HepG2 (cell line): ENCODE results near the gene MMP24OS. TPM values are rescaled to one million over a fixed set of nuclear protein-coding genes. Genes with fewer than 3 reads are reported as not detected.
A peak's percentile ranks its signal among the peaks of the same experiment; 100 is the strongest.

ENCODE experiments used
- EEA1 ChIP-seq: sonication (generic); formaldehyde crosslinking; IDR thresholded peaks from 2 replicates; pipeline ENCODE4 v1.5.1; 2020; ENCODE audit warnings: mild to moderate bottlenecking, missing genetic modification reagents, borderline replicate concordance
- ESRRA ChIP-seq: sonication (generic); formaldehyde crosslinking; IDR thresholded peaks from 2 replicates; pipeline ENCODE4 v1.5.1; 2020; ENCODE audit warnings: mild to moderate bottlenecking, low read depth, missing genetic modification reagents
- GPN1 ChIP-seq: sonication (generic); formaldehyde crosslinking; IDR thresholded peaks from 2 replicates; pipeline ENCODE4 v1.5.1; 2020; ENCODE audit warnings: missing genetic modification reagents, borderline replicate concordance
- JDP2 ChIP-seq: sonication (generic); formaldehyde crosslinking; IDR thresholded peaks from 2 replicates; pipeline ENCODE4 v1.8.1; 2022; ENCODE audit warnings: missing genetic modification reagents, borderline replicate concordance
- MAFF ChIP-seq: IDR thresholded peaks from 2 replicates; pipeline ENCODE4 v1.6.1; 2011; ENCODE audit warnings: low read depth, low read length, improper control_type of control experiment
- NFIB ChIP-seq: sonication (generic); formaldehyde crosslinking; IDR thresholded peaks from 2 replicates; pipeline ENCODE4 v1.9.0; 2021; ENCODE audit warnings: missing genetic modification reagents, mild to moderate bottlenecking, borderline replicate concordance
- PHF8 ChIP-seq: sonication (generic); formaldehyde crosslinking; IDR thresholded peaks from 2 replicates; pipeline ENCODE4 v1.5.0; 2020; ENCODE audit warnings: missing genetic modification reagents
- ZKSCAN1 ChIP-seq: fragments of 150-350 bp; IDR thresholded peaks from 2 replicates; pipeline ENCODE4 v1.6.1; 2014; ENCODE audit warnings: low read length
- ZKSCAN5 ChIP-seq: sonication (generic); formaldehyde crosslinking; IDR thresholded peaks from 2 replicates; pipeline ENCODE4 v1.5.1; 2020; ENCODE audit warnings: mild to moderate bottlenecking, missing genetic modification reagents
- ZNF468 ChIP-seq: sonication (generic); formaldehyde crosslinking; IDR thresholded peaks from 2 replicates; pipeline ENCODE4 v1.8.0; 2022; ENCODE audit warnings: mild to moderate bottlenecking, moderate library complexity, missing genetic modification reagents
- ZNF709 ChIP-seq: sonication (generic); formaldehyde crosslinking; IDR thresholded peaks from 2 replicates; pipeline ENCODE4 v1.5.0; 2020; ENCODE audit warnings: mild to moderate bottlenecking, missing genetic modification reagents
- ZSCAN12 ChIP-seq: sonication (generic); formaldehyde crosslinking; IDR thresholded peaks from 2 replicates; pipeline ENCODE4 v1.9.0; 2021; ENCODE audit warnings: mild to moderate bottlenecking, missing genetic modification reagents
- polyA plus RNA-seq, 8 experiments: library from polyadenylated mRNA; depleted of rRNA in 3 of 8; stranded (reverse) in 7 of 8; unstranded in 1 of 8; fragments of >200 nt; fragmentation: Illumina TruSeq in 4 of 8; extraction: Trizol in 4 of 8; gene quantifications; 2 replicates each; pipeline versions ENCODE4 v1.2.1 to v1.2.3, GENCODE V29; 2011 to 2016; ENCODE audit warnings: low read depth in 4 of 8, missing spikeins in 1 of 8, mixed read lengths in 1 of 8; ENCODE audit not compliant: insufficient read depth in 1 of 8
- total RNA-seq, 5 experiments: library from RNA; depleted of rRNA; stranded (reverse); fragments of >200 nt; fragmentation: Illumina TruSeq; extraction: Trizol; gene quantifications; 2 replicates each; pipeline ENCODE4 v1.2.3, GENCODE V29; 2016; ENCODE audit warnings: low read depth in 1 of 5
- TF ChIP-seq, protein P1 (sequence below): sonication (generic); formaldehyde crosslinking; IDR thresholded peaks from 2 replicates; pipeline ENCODE4 v1.5.1; 2020; ENCODE audit warnings: mild to moderate bottlenecking, missing genetic modification reagents
- TF ChIP-seq, protein P2 (sequence below): IDR thresholded peaks from 2 replicates; pipeline ENCODE4 v1.6.1; 2012; ENCODE audit warnings: inconsistent platforms
- TF ChIP-seq, protein P3 (sequence below): sonication (generic); formaldehyde crosslinking; IDR thresholded peaks from 2 replicates; pipeline ENCODE4 v1.4.0; 2020; ENCODE audit warnings: missing genetic modification reagents, borderline replicate concordance
- TF ChIP-seq, protein P4 (sequence below): IDR thresholded peaks from 2 replicates; pipeline ENCODE4 v1.6.1; 2018; ENCODE audit warnings: missing genetic modification reagents
- TF ChIP-seq, protein P5 (sequence below): sonication (generic); formaldehyde crosslinking; IDR thresholded peaks from 2 replicates; pipeline ENCODE4 v1.4.0; 2020; ENCODE audit warnings: low read depth, mild to moderate bottlenecking, missing genetic modification reagents
- TF ChIP-seq, protein P6 (sequence below): IDR thresholded peaks from 2 replicates; pipeline ENCODE4 v1.6.1; 2016; ENCODE audit warnings: missing biosample characterization, missing genetic modification reagents, low read depth

MMP24OS gene
- total and polyA plus RNA-seq, 2 of the 13 experiments (the other 11 are each of a cell fraction or from before 2014, with no cell fraction given) = 6.0 to 8.5 TPM

DNA sequence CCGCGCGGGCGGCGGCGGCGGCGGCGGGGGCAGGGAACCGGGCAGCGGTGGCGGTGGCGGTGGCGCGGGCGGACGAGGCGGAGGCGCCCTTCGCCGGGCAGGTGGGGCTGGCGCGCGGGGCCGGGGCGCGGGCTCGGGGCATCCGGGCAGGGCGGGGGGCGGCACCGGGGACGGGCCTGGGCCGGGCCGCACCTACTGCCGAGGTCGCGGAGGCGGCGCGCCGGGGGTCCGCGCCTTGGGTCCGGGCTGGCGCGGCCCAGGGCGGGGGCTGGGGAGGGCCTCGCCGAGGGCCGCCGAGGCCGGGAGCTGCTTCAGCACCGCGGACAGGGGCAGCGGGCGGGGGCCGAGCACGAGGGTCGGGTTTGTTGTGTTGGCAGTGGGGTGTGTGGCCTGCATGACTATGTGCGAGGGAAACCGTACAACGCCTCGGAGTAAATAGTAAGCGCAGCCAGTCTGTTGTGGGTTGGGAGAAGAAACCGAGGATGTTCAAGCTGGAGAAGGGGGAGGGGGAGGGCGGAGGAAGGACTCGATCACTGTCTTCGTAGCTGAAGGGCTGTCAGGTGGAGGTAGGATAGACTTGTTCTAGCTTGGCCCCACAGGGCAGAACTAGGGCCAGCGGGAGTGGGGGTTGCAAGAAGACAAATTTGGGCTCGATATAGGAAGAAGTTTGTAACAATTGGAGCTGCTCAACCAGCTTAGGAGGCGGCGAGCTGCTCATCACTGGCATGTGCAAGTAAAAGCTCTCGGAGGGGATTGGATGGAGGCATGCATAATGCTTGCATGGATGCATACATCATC, 50.8 kb downstream of the MMP24OS start (continued):
- TF ChIP-seq, protein P1, sequence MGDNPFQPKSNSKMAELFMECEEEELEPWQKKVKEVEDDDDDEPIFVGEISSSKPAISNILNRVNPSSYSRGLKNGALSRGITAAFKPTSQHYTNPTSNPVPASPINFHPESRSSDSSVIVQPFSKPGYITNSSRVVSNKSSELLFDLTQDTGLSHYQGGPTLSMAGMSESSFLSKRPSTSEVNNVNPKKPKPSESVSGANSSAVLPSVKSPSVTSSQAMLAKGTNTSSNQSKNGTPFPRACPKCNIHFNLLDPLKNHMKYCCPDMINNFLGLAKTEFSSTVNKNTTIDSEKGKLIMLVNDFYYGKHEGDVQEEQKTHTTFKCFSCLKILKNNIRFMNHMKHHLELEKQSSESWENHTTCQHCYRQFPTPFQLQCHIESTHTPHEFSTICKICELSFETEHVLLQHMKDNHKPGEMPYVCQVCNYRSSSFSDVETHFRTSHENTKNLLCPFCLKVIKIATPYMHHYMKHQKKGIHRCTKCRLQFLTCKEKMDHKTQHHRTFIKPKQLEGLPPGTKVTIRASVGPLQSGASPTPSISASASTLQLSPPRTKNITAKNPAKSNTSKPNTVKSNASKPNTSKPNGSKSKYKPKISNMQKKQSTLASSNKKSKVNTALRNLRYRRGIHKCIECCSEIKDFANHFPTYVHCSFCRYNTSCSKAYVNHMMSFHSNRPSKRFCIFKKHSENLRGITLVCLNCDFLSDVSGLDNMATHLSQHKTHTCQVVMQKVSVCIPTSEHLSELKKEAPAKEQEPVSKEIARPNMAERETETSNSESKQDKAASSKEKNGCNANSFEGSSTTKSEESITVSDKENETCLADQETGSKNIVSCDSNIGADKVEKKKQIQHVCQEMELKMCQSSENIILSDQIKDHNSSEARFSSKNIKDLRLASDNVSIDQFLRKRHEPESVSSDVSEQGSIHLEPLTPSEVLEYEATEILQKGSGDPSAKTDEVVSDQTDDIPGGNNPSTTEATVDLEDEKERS (CRISPR knock-in tag) = peak; percentile 87
- TF ChIP-seq, protein P2, sequence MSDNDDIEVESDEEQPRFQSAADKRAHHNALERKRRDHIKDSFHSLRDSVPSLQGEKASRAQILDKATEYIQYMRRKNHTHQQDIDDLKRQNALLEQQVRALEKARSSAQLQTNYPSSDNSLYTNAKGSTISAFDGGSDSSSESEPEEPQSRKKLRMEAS = peak; percentile 97
- TF ChIP-seq, protein P3, sequence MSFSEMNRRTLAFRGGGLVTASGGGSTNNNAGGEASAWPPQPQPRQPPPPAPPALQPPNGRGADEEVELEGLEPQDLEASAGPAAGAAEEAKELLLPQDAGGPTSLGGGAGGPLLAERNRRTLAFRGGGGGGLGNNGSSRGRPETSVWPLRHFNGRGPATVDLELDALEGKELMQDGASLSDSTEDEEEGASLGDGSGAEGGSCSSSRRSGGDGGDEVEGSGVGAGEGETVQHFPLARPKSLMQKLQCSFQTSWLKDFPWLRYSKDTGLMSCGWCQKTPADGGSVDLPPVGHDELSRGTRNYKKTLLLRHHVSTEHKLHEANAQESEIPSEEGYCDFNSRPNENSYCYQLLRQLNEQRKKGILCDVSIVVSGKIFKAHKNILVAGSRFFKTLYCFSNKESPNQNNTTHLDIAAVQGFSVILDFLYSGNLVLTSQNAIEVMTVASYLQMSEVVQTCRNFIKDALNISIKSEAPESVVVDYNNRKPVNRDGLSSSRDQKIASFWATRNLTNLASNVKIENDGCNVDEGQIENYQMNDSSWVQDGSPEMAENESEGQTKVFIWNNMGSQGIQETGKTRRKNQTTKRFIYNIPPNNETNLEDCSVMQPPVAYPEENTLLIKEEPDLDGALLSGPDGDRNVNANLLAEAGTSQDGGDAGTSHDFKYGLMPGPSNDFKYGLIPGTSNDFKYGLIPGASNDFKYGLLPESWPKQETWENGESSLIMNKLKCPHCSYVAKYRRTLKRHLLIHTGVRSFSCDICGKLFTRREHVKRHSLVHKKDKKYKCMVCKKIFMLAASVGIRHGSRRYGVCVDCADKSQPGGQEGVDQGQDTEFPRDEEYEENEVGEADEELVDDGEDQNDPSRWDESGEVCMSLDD = peak; percentile 90; the same call in 1 of the 2 replicates
- TF ChIP-seq ZKSCAN5 = no peak
- peak; percentile 97 for TF ChIP-seq ZNF709 (CRISPR knock-in tag)
- peak; percentile 80; the same call in 1 of the 2 replicates for TF ChIP-seq GPN1 (CRISPR knock-in tag)
- no peak for TF ChIP-seq PHF8 (CRISPR knock-in tag)
- TF ChIP-seq ZKSCAN1 = no peak
- peak; percentile 74; the same call in 1 of the 2 replicates for TF ChIP-seq ESRRA (CRISPR knock-in tag)
- peak; percentile 99 for TF ChIP-seq ZSCAN12 (CRISPR knock-in tag)
- TF ChIP-seq, protein P4, sequence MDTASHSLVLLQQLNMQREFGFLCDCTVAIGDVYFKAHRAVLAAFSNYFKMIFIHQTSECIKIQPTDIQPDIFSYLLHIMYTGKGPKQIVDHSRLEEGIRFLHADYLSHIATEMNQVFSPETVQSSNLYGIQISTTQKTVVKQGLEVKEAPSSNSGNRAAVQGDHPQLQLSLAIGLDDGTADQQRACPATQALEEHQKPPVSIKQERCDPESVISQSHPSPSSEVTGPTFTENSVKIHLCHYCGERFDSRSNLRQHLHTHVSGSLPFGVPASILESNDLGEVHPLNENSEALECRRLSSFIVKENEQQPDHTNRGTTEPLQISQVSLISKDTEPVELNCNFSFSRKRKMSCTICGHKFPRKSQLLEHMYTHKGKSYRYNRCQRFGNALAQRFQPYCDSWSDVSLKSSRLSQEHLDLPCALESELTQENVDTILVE (CRISPR knock-in tag) = peak; percentile 92
- TF ChIP-seq NFIB (CRISPR knock-in tag) = no peak
- TF ChIP-seq EEA1 (CRISPR knock-in tag) = peak; percentile 81; the same call in 1 of the 2 replicates
- no peak for TF ChIP-seq MAFF
- TF ChIP-seq, protein P5, sequence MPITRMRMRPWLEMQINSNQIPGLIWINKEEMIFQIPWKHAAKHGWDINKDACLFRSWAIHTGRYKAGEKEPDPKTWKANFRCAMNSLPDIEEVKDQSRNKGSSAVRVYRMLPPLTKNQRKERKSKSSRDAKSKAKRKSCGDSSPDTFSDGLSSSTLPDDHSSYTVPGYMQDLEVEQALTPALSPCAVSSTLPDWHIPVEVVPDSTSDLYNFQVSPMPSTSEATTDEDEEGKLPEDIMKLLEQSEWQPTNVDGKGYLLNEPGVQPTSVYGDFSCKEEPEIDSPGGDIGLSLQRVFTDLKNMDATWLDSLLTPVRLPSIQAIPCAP (CRISPR knock-in tag) = peak; percentile 86; the same call in 1 of the 2 replicates
- TF ChIP-seq, protein P6, sequence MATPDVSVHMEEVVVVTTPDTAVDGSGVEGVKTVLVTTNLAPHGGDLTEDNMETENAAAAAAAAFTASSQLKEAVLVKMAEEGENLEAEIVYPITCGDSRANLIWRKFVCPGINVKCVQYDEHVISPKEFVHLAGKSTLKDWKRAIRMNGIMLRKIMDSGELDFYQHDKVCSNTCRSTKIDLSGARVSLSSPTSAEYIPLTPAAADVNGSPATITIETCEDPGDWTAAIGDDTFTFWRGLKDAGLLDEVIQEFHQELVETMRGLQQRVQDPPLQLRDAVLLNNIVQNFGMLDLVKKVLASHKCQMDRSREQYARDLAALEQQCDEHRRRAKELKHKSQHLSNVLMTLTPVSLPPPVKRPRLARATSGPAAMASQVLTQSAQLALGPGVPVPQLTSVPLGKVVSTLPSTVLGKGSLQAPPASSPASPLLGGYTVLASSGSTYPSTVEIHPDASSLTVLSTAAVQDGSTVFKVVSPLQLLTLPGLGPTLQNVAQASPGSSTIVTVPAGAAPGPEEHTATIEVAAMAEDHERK (CRISPR knock-in tag) = no peak
- TF ChIP-seq JDP2 (CRISPR knock-in tag) = no peak; the same call in 1 of the 2 replicates
- TF ChIP-seq ZNF468 (CRISPR knock-in tag) = peak; percentile 97
